HCT116 (cell line): ENCODE data around the gene KLHL22. TPM values are rescaled to one million over a fixed set of nuclear protein-coding genes. Genes with fewer than 3 reads are reported as not detected.

Experiments
- ATAC-seq: fragments of 200-7000 bp; cut with Tn5 transposase; 2 replicates; pipeline ENCODE4 v1.9.1; 2020; ENCODE audit warnings: mild to moderate bottlenecking, moderate library complexity
- BruUV-seq: library from RNA; stranded (reverse); fragments of 400-500 nt; replicated peaks from 2 replicates; lab custom pipeline; 2021; lab: Mats Ljungman, UMichigan
- CTCF ChIA-PET: fragments of 300-600 bp; sonication (Branson Sonifier 250); formaldehyde crosslinking; loops from one replicate; lab custom pipeline; 2021; ENCODE audit warnings: antibody characterized with exemption; lab: Charles Lee
- POLR2A ChIA-PET: fragments of 300-600, 350-600 bp; sonication (Branson Sonifier 250); formaldehyde crosslinking; loops from one replicate; lab custom pipeline; 2021; ENCODE audit warnings: antibody characterized with exemption; lab: Charles Lee
- RAD21 ChIA-PET, 2 experiments: fragments of 300-600 bp; sonication (Branson Sonifier 250); formaldehyde crosslinking; loops; one replicate each; lab custom pipeline; 2023; ENCODE audit warnings: low total read pairs in 2 of 2; ENCODE audit not compliant: uncharacterized antibody in 2 of 2, unreplicated experiment in 2 of 2, low non-redundant PET in 1 of 2; lab: Charles Lee
- DNase-seq: peaks from one replicate; pipeline ENCODE4 v3.0.0-alpha.2; 2010; ENCODE audit warnings: low read depth, low spot score
- H2AFZ ChIP-seq: fragments of 200-600 bp; shearing (Covaris generic), sonication (generic); 2 replicates; pipeline ENCODE4 v1.6.1; 2017; ENCODE audit warnings: low read depth, mixed run types, mixed read lengths, antibody characterized with exemption, low read length; ENCODE audit not compliant: poor library complexity, severe bottlenecking
- H3K27ac ChIP-seq: 2 replicates; pipeline ENCODE4 v1.5.1; 2012; ENCODE audit warnings: low read depth, low read length
- H3K27me3 ChIP-seq: fragments of 200-600 bp; sonication (generic); 2 replicates; pipeline ENCODE4 v1.6.1; 2016; ENCODE audit warnings: mixed run types, low read length, mixed read lengths; ENCODE audit not compliant: insufficient read depth
- H3K36me3 ChIP-seq, 2 experiments: fragments of 200-500 bp in 1 of 2; fragments of 200-600 bp in 1 of 2; sonication (Bioruptor generic) in 1 of 2; sonication (generic) in 1 of 2; 2 replicates each; pipeline versions ENCODE4 v1.5.1 to v1.6.1; 2014 to 2016; ENCODE audit warnings: low read length in 2 of 2, inconsistent platforms in 1 of 2, mixed read lengths in 1 of 2, mixed run types in 1 of 2; ENCODE audit not compliant: insufficient read depth in 2 of 2, control insufficient read depth in 1 of 2
- H3K4me1 ChIP-seq, 2 experiments: fragments of 200-600 bp in 1 of 2; sonication (generic) in 1 of 2; 2 replicates each; pipeline versions ENCODE4 v1.5.1 to v1.6.1; 2012 to 2017; ENCODE audit warnings: low read length in 2 of 2, inconsistent platforms in 1 of 2, mild to moderate bottlenecking in 1 of 2, mixed read lengths in 1 of 2, mixed run types in 1 of 2, moderate library complexity in 1 of 2; ENCODE audit not compliant: insufficient read depth in 2 of 2, control insufficient read depth in 1 of 2
- H3K4me2 ChIP-seq: fragments of 200-600 bp; sonication (generic); 2 replicates; pipeline ENCODE4 v1.6.1; 2017; ENCODE audit warnings: mixed run types, low read length, mixed read lengths
- H3K4me3 ChIP-seq, 2 experiments: fragments of 200-600 bp in 1 of 2; sonication (generic) in 1 of 2; replicated peaks in 1 of 2; 2 replicates each; pipeline ENCODE4 v1.5.1; 2011 to 2016; ENCODE audit warnings: low read length in 2 of 2, control low read depth in 1 of 2, low read depth in 1 of 2, mild to moderate bottlenecking in 1 of 2, mixed read lengths in 1 of 2, mixed run types in 1 of 2
- H3K79me2 ChIP-seq: fragments of 200-600 bp; sonication (generic); 2 replicates; pipeline ENCODE4 v1.6.1; 2017; ENCODE audit warnings: mild to moderate bottlenecking, mixed run types, low read length, moderate library complexity, mixed read lengths; ENCODE audit not compliant: insufficient read depth
- H3K9ac ChIP-seq: fragments of 200-600 bp; sonication (generic); 2 replicates; pipeline ENCODE4 v1.6.1; 2016; ENCODE audit warnings: low read length, mixed read lengths
- H3K9me2 ChIP-seq: fragments of 200-600 bp; sonication (generic), shearing (Covaris generic); 2 replicates; pipeline ENCODE4 v1.6.1; 2017; ENCODE audit warnings: mixed run types, mild to moderate bottlenecking, moderate library complexity; ENCODE audit not compliant: insufficient read depth
- H3K9me3 ChIP-seq, 2 experiments: fragments of 200-500 bp in 1 of 2; fragments of 200-600 bp in 1 of 2; sonication (Bioruptor generic) in 1 of 2; sonication (generic) in 1 of 2; 2 replicates each; pipeline ENCODE4 v1.6.1; 2014 to 2017; ENCODE audit warnings: low read length in 2 of 2, mixed read lengths in 2 of 2, inconsistent platforms in 1 of 2, low read depth in 1 of 2, mild to moderate bottlenecking in 1 of 2, mixed run types in 1 of 2, moderate library complexity in 1 of 2; ENCODE audit not compliant: control insufficient read depth in 1 of 2, insufficient read depth in 1 of 2
- H4K20me1 ChIP-seq: fragments of 200-600 bp; sonication (generic), shearing (Covaris generic); 2 replicates; pipeline ENCODE4 v1.6.1; 2017; ENCODE audit warnings: mixed run types, mild to moderate bottlenecking, moderate library complexity; ENCODE audit not compliant: insufficient read depth
- ATF3 ChIP-seq: IDR thresholded peaks from 2 replicates; pipeline ENCODE4 v1.6.1; 2012
- CBX3 ChIP-seq: IDR thresholded peaks from 2 replicates; pipeline ENCODE4 v1.6.1; 2012; ENCODE audit warnings: low read depth
- CEBPB ChIP-seq: IDR thresholded peaks from 2 replicates; pipeline ENCODE4 v1.6.1; 2012; ENCODE audit warnings: low read depth
- ELF1 ChIP-seq: IDR thresholded peaks from 2 replicates; pipeline ENCODE4 v1.6.1; 2012; ENCODE audit warnings: low read depth, borderline replicate concordance
- JUND ChIP-seq: IDR thresholded peaks from 2 replicates; pipeline ENCODE4 v1.6.1; 2012
- POLR2AphosphoS5 ChIP-seq: IDR thresholded peaks from 2 replicates; pipeline ENCODE4 v1.6.1; 2011; ENCODE audit warnings: mild to moderate bottlenecking, low read depth, low read length, moderate library complexity
- SP1 ChIP-seq: IDR thresholded peaks from 2 replicates; pipeline ENCODE4 v1.6.1; 2012; ENCODE audit warnings: low read depth
- SRF ChIP-seq: IDR thresholded peaks from 2 replicates; pipeline ENCODE4 v1.6.1; 2012; ENCODE audit warnings: low read depth
- YY1 ChIP-seq: IDR thresholded peaks from 2 replicates; pipeline ENCODE4 v1.6.1; 2011; ENCODE audit warnings: low read length, low read depth, moderate library complexity, mild to moderate bottlenecking; ENCODE audit not compliant: insufficient replicate concordance; ENCODE audit errors: extremely low read depth
- ZBTB33 ChIP-seq: IDR thresholded peaks from 2 replicates; pipeline ENCODE4 v1.6.1; 2011; ENCODE audit warnings: mild to moderate bottlenecking, low read length, moderate library complexity; ENCODE audit not compliant: insufficient replicate concordance; ENCODE audit errors: extremely low read depth
- intact Hi-C: fragments of 100-400 bp; cut with micrococcal nuclease; formaldehyde crosslinking; loops from 2 replicates; pipeline ENCODE4 v1.10.0; 2022
- total RNA-seq: library from RNA; stranded (reverse); gene quantifications from one replicate; pipeline ENCODE4 v1.2.1, GENCODE V29; 2021; ENCODE audit not compliant: unreplicated experiment

The KLHL22 gene
- total RNA-seq, 1 experiment from 2014 or later: 16.4 TPM

DNA sequence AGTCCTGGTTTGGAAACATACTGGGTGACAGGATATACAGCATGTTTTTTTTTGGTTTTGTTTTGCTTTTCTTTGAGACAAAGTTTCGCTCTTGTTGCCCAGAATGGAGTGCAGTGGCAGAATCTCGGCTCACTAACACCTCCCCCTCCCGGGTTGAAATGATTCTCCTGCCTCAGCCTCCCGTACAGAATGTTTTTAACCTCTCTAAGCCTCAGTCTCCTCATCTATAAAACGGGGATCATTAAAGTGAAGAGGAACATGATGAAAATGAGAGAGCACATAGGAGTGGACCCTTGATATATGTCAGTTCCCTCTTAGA lies 29.9 kb downstream of the KLHL22 start:
- Histone ChIP-seq H3K4me2 (no peak overlapping the region), H3K4me1 (no peaks in the 10 kb centered on the region), H3K27ac (no peak overlapping the region), H3K36me3 (no peaks in the 10 kb centered on the region; a peak in 1 of 4 replicates), H3K9ac (no peak overlapping the region), H2AFZ (no peak overlapping the region), H3K4me3 (no peak overlapping the region), H3K9me3 (no peaks in the 10 kb centered on the region), H4K20me1 (no peaks in the 10 kb centered on the region), H3K27me3 (no peaks in the 10 kb centered on the region), H3K79me2 (no peaks in the 10 kb centered on the region), H3K9me2 (no peaks in the 10 kb centered on the region)
- no peak for ATAC-seq
- DNase-seq: no peak
- CTCF ChIA-PET: no interaction called here
- no TSS peak for BruUV-seq
- TF ChIP-seq SRF: no peak
- TF ChIP-seq ZBTB33: no peak
- no peak for TF ChIP-seq ELF1
- intact Hi-C loops: no loop called here
- RAD21 ChIA-PET: no interaction called here
- POLR2A ChIA-PET: no interaction called here

DNA sequence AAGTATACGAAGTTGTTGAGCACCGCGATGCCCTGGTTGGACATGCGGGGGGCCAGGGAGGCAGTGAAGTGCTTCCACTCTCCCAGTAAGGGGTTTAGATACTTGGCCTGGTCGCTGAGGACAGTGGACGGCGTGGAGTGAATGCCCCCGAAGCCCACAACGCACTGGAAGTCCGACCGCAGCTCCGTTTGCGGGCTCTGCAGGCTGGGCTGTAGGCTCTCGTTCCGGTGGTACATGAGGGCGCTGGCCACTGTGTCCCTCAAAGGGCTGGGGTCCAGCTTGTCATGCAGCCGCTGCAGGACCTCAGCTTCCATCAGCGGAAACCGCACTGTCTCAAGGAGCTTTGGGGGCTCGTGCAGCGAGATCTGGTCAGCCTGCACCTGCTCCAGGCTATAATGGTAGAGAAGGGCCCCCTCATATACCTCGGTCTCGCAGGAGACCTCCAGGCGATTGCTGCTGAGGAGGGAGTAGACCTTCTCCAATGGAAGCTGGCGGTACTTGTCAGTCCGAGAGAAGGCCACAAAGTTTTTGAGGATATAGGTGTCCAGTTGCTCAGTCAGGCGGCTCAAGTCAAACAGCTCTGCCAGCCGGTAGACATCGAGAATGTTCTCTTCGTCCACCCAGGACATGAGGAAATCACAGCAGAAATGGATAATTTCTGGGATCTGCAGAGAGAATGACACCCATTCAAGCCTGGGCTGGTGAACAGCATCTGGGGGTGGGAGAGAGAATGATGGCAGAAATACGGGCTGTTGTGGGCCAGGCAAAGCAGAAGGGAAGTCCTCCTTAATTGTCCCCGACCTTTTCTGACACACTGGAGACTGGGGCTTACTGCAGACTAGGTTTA lies 30.5 kb downstream of the KLHL22 start:
- H3K9me2 ChIP-seq: no peaks in the 10 kb centered on the region
- TF ChIP-seq ATF3: no peak
- TF ChIP-seq POLR2AphosphoS5: no peak
- no peak for TF ChIP-seq SP1
- TF ChIP-seq CBX3: no peak
- TF ChIP-seq JUND: no peak
- TF ChIP-seq CEBPB: no peak
- TF ChIP-seq ZBTB33: no peak
- TF ChIP-seq YY1: no peak
- TF ChIP-seq SRF: no peak
- ChIA-PET RAD21 (no interaction called here), CTCF (no interaction called here), POLR2A (no interaction called here)
- no peak overlapping the region for H3K9ac ChIP-seq
- H3K27ac ChIP-seq: no peak overlapping the region
- H3K4me2 ChIP-seq: no peak overlapping the region
- no TSS peak for BruUV-seq
- no peak overlapping the region for H2AFZ ChIP-seq
- intact Hi-C loops: no loop called here
- no peaks in the 10 kb centered on the region for H3K9me3 ChIP-seq
- no peaks in the 10 kb centered on the region for H3K4me1 ChIP-seq
- H3K79me2 ChIP-seq: no peaks in the 10 kb centered on the region
- H3K27me3 ChIP-seq: no peaks in the 10 kb centered on the region
- ATAC-seq: no peak
- DNase-seq: no peak
- H3K36me3 ChIP-seq: no peaks in the 10 kb centered on the region; a peak in 1 of 4 replicates
- H3K4me3 ChIP-seq: no peak overlapping the region
- no peaks in the 10 kb centered on the region for H4K20me1 ChIP-seq
